ENCODE data around the gene ALOXE3. TPM values are rescaled to one million over a fixed set of nuclear protein-coding genes. Genes with fewer than 3 reads are reported as not detected.

ALOXE3 gene
- total RNA-seq, 1 donor from 2014 or later: not detected

GRCh38 chr17:8133941-8134340 is 15.6 kb upstream of the ALOXE3 start:
- no peaks in the 10 kb centered on the region for H3K36me3 Mint-ChIP-seq (ENCODE audit: low read depth)
- H3K4me3 Mint-ChIP-seq: no peak overlapping the region
- H3K27ac Mint-ChIP-seq: no peak overlapping the region
- no peaks in the 10 kb centered on the region for H3K4me1 Mint-ChIP-seq
- no peaks in the 10 kb centered on the region for H3K9me3 Mint-ChIP-seq
- peaks cover 5% of the 10 kb centered on the region for H3K27me3 Mint-ChIP-seq
- no peak for ATAC-seq (ENCODE audit: low read depth)
- POLR2A ChIA-PET: interaction anchor here (1.2 to 1.7 kb wide), 2 partner anchors 10 to 23 kb away, joined by 3 to 5 read pairs; partner anchors contain the start of gene HES7
- TF ChIP-seq, protein P1, sequence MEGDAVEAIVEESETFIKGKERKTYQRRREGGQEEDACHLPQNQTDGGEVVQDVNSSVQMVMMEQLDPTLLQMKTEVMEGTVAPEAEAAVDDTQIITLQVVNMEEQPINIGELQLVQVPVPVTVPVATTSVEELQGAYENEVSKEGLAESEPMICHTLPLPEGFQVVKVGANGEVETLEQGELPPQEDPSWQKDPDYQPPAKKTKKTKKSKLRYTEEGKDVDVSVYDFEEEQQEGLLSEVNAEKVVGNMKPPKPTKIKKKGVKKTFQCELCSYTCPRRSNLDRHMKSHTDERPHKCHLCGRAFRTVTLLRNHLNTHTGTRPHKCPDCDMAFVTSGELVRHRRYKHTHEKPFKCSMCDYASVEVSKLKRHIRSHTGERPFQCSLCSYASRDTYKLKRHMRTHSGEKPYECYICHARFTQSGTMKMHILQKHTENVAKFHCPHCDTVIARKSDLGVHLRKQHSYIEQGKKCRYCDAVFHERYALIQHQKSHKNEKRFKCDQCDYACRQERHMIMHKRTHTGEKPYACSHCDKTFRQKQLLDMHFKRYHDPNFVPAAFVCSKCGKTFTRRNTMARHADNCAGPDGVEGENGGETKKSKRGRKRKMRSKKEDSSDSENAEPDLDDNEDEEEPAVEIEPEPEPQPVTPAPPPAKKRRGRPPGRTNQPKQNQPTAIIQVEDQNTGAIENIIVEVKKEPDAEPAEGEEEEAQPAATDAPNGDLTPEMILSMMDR (IDR thresholded peaks at IDR 0.05): no peak
- intact Hi-C loops (cut with micrococcal nuclease): no loop called here
- DNase-seq: no peak
- CTCF ChIA-PET: no interaction called here

DNA sequence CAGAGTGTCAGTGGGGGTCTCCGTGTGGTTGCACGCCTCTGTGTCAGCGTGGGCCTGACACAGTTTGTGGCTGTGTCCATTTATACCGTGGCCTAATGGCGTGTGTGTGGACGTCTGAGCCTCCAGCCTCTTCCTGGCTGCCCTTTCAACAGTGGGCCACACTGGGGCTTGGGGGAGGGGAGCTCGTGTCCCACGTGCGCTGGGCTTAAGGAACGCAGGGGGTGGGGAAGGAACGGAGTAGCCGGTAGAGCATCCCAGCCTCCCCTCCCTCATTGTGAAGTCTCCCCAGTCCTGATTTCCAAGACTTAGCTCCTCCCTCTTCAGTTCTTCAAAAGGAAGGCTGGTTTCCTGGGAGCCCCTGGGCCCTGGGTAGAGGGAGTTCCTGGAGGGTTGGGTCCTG is 15.1 kb upstream of the ALOXE3 start:
- H3K9me3 Mint-ChIP-seq: no peaks in the 10 kb centered on the region
- peaks cover 5% of the 10 kb centered on the region for H3K27me3 Mint-ChIP-seq
- H3K36me3 Mint-ChIP-seq (ENCODE audit: low read depth): no peaks in the 10 kb centered on the region
- no peak for DNase-seq
- ChIA-PET POLR2A (interaction anchor here (1.2 to 1.7 kb wide), 2 partner anchors 9 to 23 kb away, joined by 3 to 5 read pairs; partner anchors contain the start of gene HES7), CTCF (no interaction called here)
- ATAC-seq (ENCODE audit: low read depth): no peak
- H3K27ac Mint-ChIP-seq: no peak overlapping the region
- TF ChIP-seq, protein P1 (IDR thresholded peaks at IDR 0.05): no peak
- intact Hi-C loops (cut with micrococcal nuclease): no loop called here
- no peaks in the 10 kb centered on the region for H3K4me1 Mint-ChIP-seq
- H3K4me3 Mint-ChIP-seq: no peak overlapping the region

DNA sequence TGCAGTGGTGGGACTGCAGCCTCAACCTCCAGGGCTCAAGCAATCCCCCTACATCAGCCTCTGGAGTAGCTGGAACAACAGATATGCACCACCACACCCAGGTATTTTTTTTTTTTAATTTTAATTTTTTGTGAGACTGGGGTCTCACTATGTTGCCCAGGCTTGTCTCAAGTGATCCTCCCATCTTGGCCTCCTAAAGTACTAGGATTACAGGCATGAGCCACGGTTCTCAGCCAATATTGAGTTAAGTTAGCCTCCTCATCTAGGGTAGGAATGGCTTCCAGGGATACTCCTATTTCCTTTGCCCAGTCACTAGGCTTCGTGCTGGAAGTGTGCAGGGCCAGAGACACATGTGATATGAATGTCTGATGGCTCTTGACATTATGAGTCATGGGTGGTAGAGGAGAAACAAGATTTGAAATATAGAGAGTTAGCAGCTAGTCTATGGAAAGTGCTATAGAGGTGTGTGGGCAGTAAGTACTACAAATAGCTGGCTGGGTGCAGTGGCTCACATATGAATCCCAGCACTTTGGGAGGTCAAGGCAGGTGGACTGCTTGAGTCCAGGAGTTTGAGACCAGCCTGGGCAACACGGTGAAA is 13.6 kb upstream of the ALOXE3 start:
- no peak overlapping the region for H3K27ac Mint-ChIP-seq
- peaks cover 5% of the 10 kb centered on the region for H3K4me1 Mint-ChIP-seq
- no peaks in the 10 kb centered on the region for H3K36me3 Mint-ChIP-seq (ENCODE audit: low read depth)
- ATAC-seq (ENCODE audit: low read depth) (no peak), DNase-seq (no peak)
- ChIA-PET CTCF (no interaction called here), POLR2A (interaction anchor here (0.7 to 1.0 kb wide), 2 partner anchors 27 to 41 kb away, joined by 3 to 4 read pairs; no protein-coding TSS in a partner anchor)
- peaks cover 8% of the 10 kb centered on the region for H3K27me3 Mint-ChIP-seq
- intact Hi-C loops (cut with micrococcal nuclease): no loop called here
- no peak overlapping the region for H3K4me3 Mint-ChIP-seq
- H3K9me3 Mint-ChIP-seq: no peaks in the 10 kb centered on the region
- TF ChIP-seq, protein P1 (IDR thresholded peaks at IDR 0.05): no peak

GRCh38 chr17:8128125-8128784 is 9.9 kb upstream of the ALOXE3 start:
- H3K4me3 Mint-ChIP-seq: no peak overlapping the region

More at GRCh38 chr17:8128125-8128784, 9.9 kb upstream of the ALOXE3 start:
- H3K27ac Mint-ChIP-seq: no peak overlapping the region
- H3K27me3 Mint-ChIP-seq: peaks cover 25% of the 10 kb centered on the region
- no peaks in the 10 kb centered on the region for H3K9me3 Mint-ChIP-seq
- ChIA-PET CTCF (interaction anchor here (2.4 kb wide), 1 partner anchor 10 kb away, joined by 19 read pairs; no protein-coding TSS in a partner anchor), POLR2A (interaction anchor here (2.1 to 2.5 kb wide), 2 partner anchors 10 to 45 kb away, joined by 14 to 19 read pairs; no protein-coding TSS in a partner anchor)
- DNase-seq (no peak), ATAC-seq (ENCODE audit: low read depth) (no peak)
- intact Hi-C loops (cut with micrococcal nuclease): no loop called here
- TF ChIP-seq, protein P1 (IDR thresholded peaks at IDR 0.05): no peak
- H3K4me1 Mint-ChIP-seq: peaks cover 39% of the 10 kb centered on the region
- H3K36me3 Mint-ChIP-seq (ENCODE audit: low read depth): peaks cover 9% of the 10 kb centered on the region

All from activated B cell treated with CpG ODN at 0.5 μM for 24 hours (primary cell).